HepG2 (cell line): ENCODE data around the gene CDH2. TPM values are rescaled to one million over a fixed set of nuclear protein-coding genes. Genes with fewer than 3 reads are reported as not detected.

ENCODE experiments used
- ATAC-seq: fragments of 200-7000 bp; cut with Tn5 transposase; 3 replicates; pipeline ENCODE4 v1.9.1; 2020; ENCODE audit warnings: mild to moderate bottlenecking, moderate library complexity
- BruUV-seq: library from RNA; stranded (reverse); fragments of 400-500 nt; replicated peaks from 2 replicates; lab custom pipeline; 2021; lab: Mats Ljungman, UMichigan
- CTCF ChIA-PET: fragments of 300-600 bp; formaldehyde crosslinking; extraction: SDS; loops from one replicate; lab custom pipeline; 2021; ENCODE audit warnings: low total read pairs, inconsistent platforms, low intra/inter-chr PET ratio; lab: Yijun Ruan, JAX
- POLR2A ChIA-PET: fragments of 350-600 bp; sonication (Branson Sonifier 250); formaldehyde crosslinking; loops from one replicate; lab custom pipeline; 2020; ENCODE audit warnings: antibody characterized with exemption, inconsistent platforms; lab: Yijun Ruan, JAX
- DNase-seq: peaks from one replicate; pipeline ENCODE4 v3.0.0-alpha.2; 2015; ENCODE audit warnings: low spot score
- FAIRE-seq: peaks from 3 replicates; lab custom pipeline; 2011; peaks lifted over from hg19 to GRCh38; lab: Jason Lieb, UNC
- H2AFZ ChIP-seq: one replicate; pipeline ENCODE4 v1.6.1; 2011; ENCODE audit warnings: low read length, inconsistent platforms
- H3K27ac ChIP-seq: fragments of 300-600 bp; 3 replicates; pipeline ENCODE4 v1.8.0; 2011; ENCODE audit warnings: mixed run types, mild to moderate bottlenecking, mixed read lengths, low read length, inconsistent platforms; ENCODE audit not compliant: insufficient read depth; ENCODE audit errors: extremely low read length
- H3K27me3 ChIP-seq, 2 experiments: fragments of 200-600 bp in 1 of 2; 2 replicates in 1 of 2; 3 replicates in 1 of 2; pipeline versions ENCODE4 v1.6.0 to v1.8.0; 2011; ENCODE audit warnings: low read length in 2 of 2, mild to moderate bottlenecking in 2 of 2, moderate library complexity in 2 of 2, inconsistent platforms in 1 of 2; ENCODE audit not compliant: insufficient read depth in 2 of 2, control insufficient read depth in 1 of 2
- H3K36me3 ChIP-seq, 2 experiments: fragments of 200-600 bp in 1 of 2; replicated peaks in 1 of 2; 2 replicates in 1 of 2; 3 replicates in 1 of 2; pipeline versions ENCODE4 v1.5.1 to v1.8.0; 2011; ENCODE audit warnings: low read length in 2 of 2, inconsistent platforms in 1 of 2; ENCODE audit not compliant: insufficient read depth in 2 of 2, control insufficient read depth in 1 of 2
- H3K4me1 ChIP-seq: 2 replicates; pipeline ENCODE4 v1.5.1; 2012; ENCODE audit warnings: low read length, inconsistent platforms; ENCODE audit not compliant: insufficient read depth
- H3K4me2 ChIP-seq: 2 replicates; pipeline ENCODE4 v1.6.0; 2011; ENCODE audit warnings: low read depth, low read length, inconsistent platforms
- H3K4me3 ChIP-seq, 3 experiments: fragments of 200-600 bp in 1 of 3; sonication (generic), shearing (Covaris generic) in 1 of 3; replicated peaks in 1 of 3; 2 replicates each; pipeline ENCODE4 v1.5.1; 2011 to 2016; ENCODE audit warnings: low read length in 3 of 3, inconsistent platforms in 2 of 3, low read depth in 2 of 3, mild to moderate bottlenecking in 2 of 3, control low read depth in 1 of 3, mixed read lengths in 1 of 3; ENCODE audit not compliant: insufficient read depth in 1 of 3
- H3K79me2 ChIP-seq: one replicate; pipeline ENCODE4 v1.6.1; 2011; ENCODE audit warnings: low read length, inconsistent platforms; ENCODE audit not compliant: insufficient read depth
- H3K9ac ChIP-seq: 2 replicates; pipeline ENCODE4 v1.6.0; 2011; ENCODE audit warnings: mild to moderate bottlenecking, low read depth, low read length, inconsistent platforms; ENCODE audit not compliant: insufficient read depth
- H3K9me3 ChIP-seq: 2 replicates; pipeline ENCODE4 v1.5.1; 2012; ENCODE audit warnings: mild to moderate bottlenecking, low read length
- H4K20me1 ChIP-seq: 2 replicates; pipeline ENCODE4 v1.6.0; 2011; ENCODE audit warnings: inconsistent platforms, mild to moderate bottlenecking, low read length, moderate library complexity; ENCODE audit not compliant: insufficient read depth
- GLI4 ChIP-seq: sonication (generic); formaldehyde crosslinking; IDR thresholded peaks from 2 replicates; pipeline ENCODE4 v1.5.1; 2020; ENCODE audit warnings: missing genetic modification reagents, mild to moderate bottlenecking, moderate library complexity, borderline replicate concordance
- NFATC3 ChIP-seq: sonication (generic); formaldehyde crosslinking; IDR thresholded peaks from 2 replicates; pipeline ENCODE4 v1.5.1; 2020; ENCODE audit warnings: mild to moderate bottlenecking, missing genetic modification reagents
- PLRG1 ChIP-seq: fragments of 450-650 bp; conservative IDR thresholded peaks from 2 replicates; pipeline ENCODE4 v1.6.1; 2016
- RBM39 ChIP-seq: fragments of 200-400 bp; formaldehyde crosslinking; IDR thresholded peaks from one replicate; pipeline ENCODE4 v1.6.1; 2018; ENCODE audit warnings: antibody characterized with exemption, mild to moderate bottlenecking, low read depth, low read length; ENCODE audit not compliant: poor library complexity, severe bottlenecking
- SMC3 ChIP-seq: IDR thresholded peaks from 2 replicates; pipeline ENCODE4 v1.6.1; 2011; ENCODE audit warnings: low read length, improper control_type of control experiment
- TCF7L2 ChIP-seq: IDR thresholded peaks from 2 replicates; pipeline ENCODE4 v1.6.1; 2011; ENCODE audit warnings: mild to moderate bottlenecking, low read depth, low read length, moderate library complexity
- ZFYVE20 ChIP-seq: sonication (generic); formaldehyde crosslinking; IDR thresholded peaks from 2 replicates; pipeline ENCODE4 v1.8.0; 2023; ENCODE audit warnings: low read depth, mild to moderate bottlenecking, moderate library complexity, missing genetic modification reagents, borderline replicate concordance
- WGBS: methylation state at CpG from one replicate; pipeline ENCODE4 v1.1.6; 2017; ENCODE audit warnings: low lambda C conversion rate; 5-methylcytosine and 5-hydroxymethylcytosine counted together
- in situ Hi-C: cut with HindIII; loops from 2 replicates; pipeline ENCODE4 v1.10.0; 2017; ENCODE audit warnings: low pct_unique_long_range_greater_than_20kb; ENCODE audit not compliant: extremely low pct_ligation_motif_present
- intact Hi-C: fragments of 100-400 bp; cut with micrococcal nuclease; formaldehyde crosslinking; loops from one replicate; pipeline ENCODE4 v1.10.0; 2022; ENCODE audit not compliant: unreplicated experiment
- polyA plus RNA-seq, 8 experiments: library from polyadenylated mRNA; depleted of rRNA in 3 of 8; stranded (reverse) in 7 of 8; unstranded in 1 of 8; fragments of >200 nt; fragmentation: Illumina TruSeq in 4 of 8; extraction: Trizol in 4 of 8; gene quantifications; 2 replicates each; pipeline versions ENCODE4 v1.2.1 to v1.2.3, GENCODE V29; 2011 to 2016; ENCODE audit warnings: low read depth in 4 of 8, missing spikeins in 1 of 8, mixed read lengths in 1 of 8; ENCODE audit not compliant: insufficient read depth in 1 of 8
- total RNA-seq, 5 experiments: library from RNA; depleted of rRNA; stranded (reverse); fragments of >200 nt; fragmentation: Illumina TruSeq; extraction: Trizol; gene quantifications; 2 replicates each; pipeline ENCODE4 v1.2.3, GENCODE V29; 2016; ENCODE audit warnings: low read depth in 1 of 5
- TF ChIP-seq, protein P1 (sequence below): sonication (generic); formaldehyde crosslinking; IDR thresholded peaks from 2 replicates; pipeline ENCODE4 v1.5.0; 2020; ENCODE audit warnings: missing genetic modification reagents

The CDH2 gene
- total and polyA plus RNA-seq, 2 of the 13 experiments (the other 11 are each of a cell fraction or from before 2014, with no cell fraction given) = 18.6 to 36.1 TPM

DNA sequence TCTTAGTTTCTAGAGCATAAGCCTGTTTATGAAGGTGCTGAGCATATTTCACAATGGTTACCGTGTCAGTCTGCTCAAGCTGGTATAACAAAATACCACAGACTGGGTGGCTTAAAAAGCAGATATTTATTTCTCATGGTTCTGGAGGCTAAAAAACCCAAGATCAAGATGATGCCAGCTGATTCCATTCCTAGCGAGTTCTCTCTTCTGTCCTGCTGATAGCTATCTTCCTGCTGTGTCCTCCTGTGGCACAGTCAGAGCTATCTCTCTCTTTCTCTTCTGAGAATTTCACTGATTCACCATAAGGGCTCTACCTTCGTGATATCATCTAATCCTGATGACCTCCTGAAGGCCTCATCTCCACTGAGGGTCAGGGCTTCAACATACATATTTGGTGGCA lies 273.0 kb downstream of the CDH2 start:
- intact Hi-C loops = no loop called here
- Histone ChIP-seq H4K20me1 (no peaks in the 10 kb centered on the region), H3K4me3 (no peak overlapping the region), H3K4me2 (no peak overlapping the region), H2AFZ (no peak overlapping the region), H3K36me3 (no peaks in the 10 kb centered on the region), H3K9me3 (peaks cover 13% of the 10 kb centered on the region), H3K27me3 (no peaks in the 10 kb centered on the region), H3K4me1 (no peaks in the 10 kb centered on the region), H3K27ac (no peak overlapping the region), H3K79me2 (no peaks in the 10 kb centered on the region), H3K9ac (no peak overlapping the region)
- ATAC-seq (no peak), DNase-seq (no peak), FAIRE-seq (no peak)
- 19% methylated on average over 3 of the region's 3 CpGs for WGBS
- in situ Hi-C loops = no loop called here
- BruUV-seq = no TSS peak
- TF ChIP-seq RBM39 = no peak
- TF ChIP-seq, protein P1, sequence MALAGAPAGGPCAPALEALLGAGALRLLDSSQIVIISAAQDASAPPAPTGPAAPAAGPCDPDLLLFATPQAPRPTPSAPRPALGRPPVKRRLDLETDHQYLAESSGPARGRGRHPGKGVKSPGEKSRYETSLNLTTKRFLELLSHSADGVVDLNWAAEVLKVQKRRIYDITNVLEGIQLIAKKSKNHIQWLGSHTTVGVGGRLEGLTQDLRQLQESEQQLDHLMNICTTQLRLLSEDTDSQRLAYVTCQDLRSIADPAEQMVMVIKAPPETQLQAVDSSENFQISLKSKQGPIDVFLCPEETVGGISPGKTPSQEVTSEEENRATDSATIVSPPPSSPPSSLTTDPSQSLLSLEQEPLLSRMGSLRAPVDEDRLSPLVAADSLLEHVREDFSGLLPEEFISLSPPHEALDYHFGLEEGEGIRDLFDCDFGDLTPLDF = no peak
- TF ChIP-seq TCF7L2 = no peak
- TF ChIP-seq ZFYVE20 (CRISPR knock-in tag) = no peak
- no peak for TF ChIP-seq PLRG1
- TF ChIP-seq GLI4 (CRISPR knock-in tag) = no peak
- no peak for TF ChIP-seq NFATC3
- no peak for TF ChIP-seq SMC3
- POLR2A ChIA-PET = no interaction called here
- CTCF ChIA-PET = no interaction called here
